A549 (cell line): ENCODE data around the gene AP5B1. TPM values are rescaled to one million over a fixed set of nuclear protein-coding genes. Genes with fewer than 3 reads are reported as not detected.
A peak's percentile ranks its signal among the peaks of the same experiment; 100 is the strongest.

Experiments
- ATAC-seq, 2 experiments: fragments of 200-7000 bp in 1 of 2; fragments of >200 bp in 1 of 2; cut with Nextera tagmentation in 1 of 2; cut with Tn5 transposase in 1 of 2; 3 replicates each; pipeline versions ENCODE4 v1.8.0 to v1.9.1; 2018 to 2020; ENCODE audit warnings: mild to moderate bottlenecking in 1 of 2, moderate library complexity in 1 of 2
- CTCF ChIA-PET: fragments of 300-600 bp; sonication (Branson Sonifier 250); formaldehyde crosslinking; extraction: SDS; loops from one replicate; lab custom pipeline; 2021; ENCODE audit warnings: antibody characterized with exemption, inconsistent platforms; lab: Yijun Ruan, JAX
- POLR2A ChIA-PET: fragments of 350-600 bp; formaldehyde crosslinking; extraction: SDS; loops from one replicate; lab custom pipeline; 2021; ENCODE audit warnings: antibody characterized with exemption, inconsistent platforms; lab: Yijun Ruan, JAX
- DNase-seq, 2 experiments: peaks; one replicate each; pipeline versions ENCODE4 v3.0.0 to v3.0.0-alpha.2; 2011 to 2016; ENCODE audit warnings: low read depth in 1 of 2, low spot score in 1 of 2
- FAIRE-seq: peaks from 2 replicates; lab custom pipeline; 2011; peaks lifted over from hg19 to GRCh38; lab: Jason Lieb, UNC
- H3K27ac ChIP-seq, 2 experiments: fragments of >200 bp; sonication (Bioruptor Twin); formaldehyde crosslinking; 3 replicates each; pipeline ENCODE4 v1.5.1; 2016 to 2017
- H3K4me1 ChIP-seq: fragments of >200 bp; sonication (Bioruptor Twin); formaldehyde crosslinking; 3 replicates; pipeline ENCODE4 v1.6.1; 2016
- H3K4me2 ChIP-seq: fragments of >200 bp; sonication (Bioruptor Twin); formaldehyde crosslinking; 3 replicates; pipeline ENCODE4 v1.6.1; 2016
- H3K4me3 ChIP-seq: fragments of >200 bp; sonication (Bioruptor Twin); formaldehyde crosslinking; 3 replicates; pipeline ENCODE4 v1.5.1; 2016
- H3K9me3 ChIP-seq: fragments of >200 bp; sonication (Bioruptor Twin); formaldehyde crosslinking; 3 replicates; pipeline ENCODE4 v1.6.1; 2016
- ELK1 ChIP-seq: fragments of 150-350 bp; IDR thresholded peaks from 2 replicates; pipeline ENCODE4 v1.6.1; 2014; ENCODE audit warnings: low read depth, mild to moderate bottlenecking, low read length
- FOXS1 ChIP-seq: fragments of 250-450 bp; sonication (Bioruptor Pico); IDR thresholded peaks from 2 replicates; pipeline ENCODE4 v1.5.0; 2020; ENCODE audit warnings: mild to moderate bottlenecking, moderate library complexity
- JUN ChIP-seq, 2 experiments: fragments of >200 bp; sonication (Bioruptor Twin); formaldehyde crosslinking; IDR thresholded peaks; 2 replicates in 1 of 2; 3 replicates in 1 of 2; pipeline ENCODE4 v1.6.1; 2016 to 2017
- RNF2 ChIP-seq: fragments of 200-600 bp; sonication (generic); IDR thresholded peaks from 2 replicates; pipeline ENCODE4 v1.6.1; 2016; ENCODE audit warnings: low read depth, mild to moderate bottlenecking, antibody characterized with exemption, moderate library complexity, borderline replicate concordance
- WGBS: methylation state at CpG from one replicate; pipeline ENCODE4 v1.1.6; 2017; ENCODE audit errors: missing lambda C conversion rate; 5-methylcytosine and 5-hydroxymethylcytosine counted together
- polyA plus RNA-seq, 4 experiments: library from polyadenylated mRNA; depleted of rRNA in 3 of 4; stranded (reverse); fragments of >200 nt; fragmentation: RNase III in 1 of 4; extraction: RNeasy Plus Mini Kit Qiagen cat#74134 plus additional on column Dnase treatment in 1 of 4; gene quantifications; 2 replicates in 3 of 4; 3 replicates in 1 of 4; pipeline ENCODE4 v1.2.3, GENCODE V29; 2011 to 2017
- TF ChIP-seq, protein P1 (sequence below): fragments of >200 bp; sonication (Bioruptor Twin); formaldehyde crosslinking; IDR thresholded peaks from 3 replicates; pipeline ENCODE4 v1.5.1; 2016

AP5B1 gene
- polyA plus RNA-seq, 2 of the 4 experiments (the other 2 are of a cell fraction), result 5.2 to 10.2 TPM

GRCh38 chr11:65727865-65728264 is 52.9 kb downstream of the AP5B1 start:
- H3K27ac ChIP-seq, result no peak overlapping the region
- ATAC-seq, result peak in 1 of 2 experiments; percentile 58; a peak in 1 of 6 replicates

GRCh38 chr11:65726660-65727059 is 54.1 kb downstream of the AP5B1 start:
- H3K4me2 ChIP-seq, result no peak overlapping the region
- no peak overlapping the region for H3K27ac ChIP-seq
- ChIA-PET CTCF (interaction anchor here (0.6 to 3.8 kb wide), 3 partner anchors 15 to 53 kb away, joined by 3 to 17 read pairs (median 3); partner anchors contain the start of genes AP5B1 and KAT5), POLR2A (no interaction called here)
- TF ChIP-seq ELK1, result no peak
- TF ChIP-seq JUN (IDR thresholded peaks at IDR 0.05), result no peak
- no peak for TF ChIP-seq FOXS1
- TF ChIP-seq, protein P1, sequence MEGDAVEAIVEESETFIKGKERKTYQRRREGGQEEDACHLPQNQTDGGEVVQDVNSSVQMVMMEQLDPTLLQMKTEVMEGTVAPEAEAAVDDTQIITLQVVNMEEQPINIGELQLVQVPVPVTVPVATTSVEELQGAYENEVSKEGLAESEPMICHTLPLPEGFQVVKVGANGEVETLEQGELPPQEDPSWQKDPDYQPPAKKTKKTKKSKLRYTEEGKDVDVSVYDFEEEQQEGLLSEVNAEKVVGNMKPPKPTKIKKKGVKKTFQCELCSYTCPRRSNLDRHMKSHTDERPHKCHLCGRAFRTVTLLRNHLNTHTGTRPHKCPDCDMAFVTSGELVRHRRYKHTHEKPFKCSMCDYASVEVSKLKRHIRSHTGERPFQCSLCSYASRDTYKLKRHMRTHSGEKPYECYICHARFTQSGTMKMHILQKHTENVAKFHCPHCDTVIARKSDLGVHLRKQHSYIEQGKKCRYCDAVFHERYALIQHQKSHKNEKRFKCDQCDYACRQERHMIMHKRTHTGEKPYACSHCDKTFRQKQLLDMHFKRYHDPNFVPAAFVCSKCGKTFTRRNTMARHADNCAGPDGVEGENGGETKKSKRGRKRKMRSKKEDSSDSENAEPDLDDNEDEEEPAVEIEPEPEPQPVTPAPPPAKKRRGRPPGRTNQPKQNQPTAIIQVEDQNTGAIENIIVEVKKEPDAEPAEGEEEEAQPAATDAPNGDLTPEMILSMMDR, result 0 out of 3 replicates have a peak, but pooled peaks have one; percentile 8
- no peak overlapping the region for H3K4me3 ChIP-seq
- H3K4me1 ChIP-seq, result no peaks in the 10 kb centered on the region
- FAIRE-seq (no peak), DNase-seq (no peak), ATAC-seq (peak in 1 of 2 experiments; percentile 58; a peak in 3 of 6 replicates)
- 43% methylated on average over 2 of the region's 6 CpGs for WGBS
- H3K9me3 ChIP-seq, result peaks cover 3% of the 10 kb centered on the region; the same call in 1 of the 3 replicates

More at GRCh38 chr11:65727865-65728264, 52.9 kb downstream of the AP5B1 start:
- ChIA-PET CTCF (interaction anchor here (0.9 to 3.8 kb wide), 7 partner anchors 8 to 132 kb away, joined by 3 to 18 read pairs (median 5); partner anchors contain the start of genes AP5B1, KAT5 and MUS81), POLR2A (no interaction called here)
- Histone ChIP-seq H3K9me3 (peaks cover 13% of the 10 kb centered on the region; the same call in 2 of the 3 replicates), H3K4me1 (no peaks in the 10 kb centered on the region), H3K4me3 (no peak overlapping the region), H3K4me2 (no peak overlapping the region)
- no peak for DNase-seq
- no peak for FAIRE-seq
- TF ChIP-seq RNF2, result no peak
- TF ChIP-seq JUN (IDR thresholded peaks at IDR 0.05), result no peak
- WGBS, result 82% methylated on average over 11 of the region's 15 CpGs

Other genes starting within 250 kb of the AP5B1 start
- gene LTBP3, start 222.6 kb downstream of the AP5B1 start, polyA plus RNA-seq (2011; rRNA removed), result 28.6 and 39.9 TPM in 2 replicates
- 107 to 134 TPM (median 123 TPM) in 3 replicates for gene LTBP3, start 222.6 kb downstream of the AP5B1 start, polyA plus RNA-seq (2017; fragmentation: RNase III; extraction: RNeasy Plus Mini Kit Qiagen cat#74134 plus additional on column Dnase treatment)
- gene ZNRD2, start 210.5 kb downstream of the AP5B1 start, polyA plus RNA-seq (2011; rRNA removed), result 28.2 and 32.3 TPM in 2 replicates
- gene ZNRD2, start 210.5 kb downstream of the AP5B1 start, polyA plus RNA-seq (2017; fragmentation: RNase III; extraction: RNeasy Plus Mini Kit Qiagen cat#74134 plus additional on column Dnase treatment), result 66.1 to 68.2 TPM (median 68.1 TPM) in 3 replicates
- 13.5 and 16.9 TPM in 2 replicates for gene FAM89B, start 208.4 kb downstream of the AP5B1 start, polyA plus RNA-seq (2011; rRNA removed)
- gene FAM89B, start 208.4 kb downstream of the AP5B1 start, polyA plus RNA-seq (2017; fragmentation: RNase III; extraction: RNeasy Plus Mini Kit Qiagen cat#74134 plus additional on column Dnase treatment), result 18.6 to 23.9 TPM (median 23.1 TPM) in 3 replicates
- gene EHBP1L1, start 204.9 kb downstream of the AP5B1 start, polyA plus RNA-seq (2011; rRNA removed), result 11.6 and 13.8 TPM in 2 replicates
- gene EHBP1L1, start 204.9 kb downstream of the AP5B1 start, polyA plus RNA-seq (2017; fragmentation: RNase III; extraction: RNeasy Plus Mini Kit Qiagen cat#74134 plus additional on column Dnase treatment), result 39.8 to 46.0 TPM (median 43.8 TPM) in 3 replicates
- gene KCNK7, start 185.2 kb downstream of the AP5B1 start, polyA plus RNA-seq (2011; rRNA removed), result 0.11 and 0.13 TPM in 2 replicates
- gene KCNK7, start 185.2 kb downstream of the AP5B1 start, polyA plus RNA-seq (2017; fragmentation: RNase III; extraction: RNeasy Plus Mini Kit Qiagen cat#74134 plus additional on column Dnase treatment), result 0.49 to 0.50 TPM (median 0.50 TPM) in 3 replicates
- 16.7 and 18.1 TPM in 2 replicates for gene MAP3K11, start 166.8 kb downstream of the AP5B1 start, polyA plus RNA-seq (2011; rRNA removed)
- gene MAP3K11, start 166.8 kb downstream of the AP5B1 start, polyA plus RNA-seq (2017; fragmentation: RNase III; extraction: RNeasy Plus Mini Kit Qiagen cat#74134 plus additional on column Dnase treatment), result 30.9 to 34.9 TPM (median 34.5 TPM) in 3 replicates
- gene PCNX3, start 165.2 kb downstream of the AP5B1 start, polyA plus RNA-seq (2011; rRNA removed), result 14.2 and 17.2 TPM in 2 replicates
- 26.6 to 30.8 TPM (median 29.7 TPM) in 3 replicates for gene PCNX3, start 165.2 kb downstream of the AP5B1 start, polyA plus RNA-seq (2017; fragmentation: RNase III; extraction: RNeasy Plus Mini Kit Qiagen cat#74134 plus additional on column Dnase treatment)
- gene SIPA1, start 142.9 kb downstream of the AP5B1 start, polyA plus RNA-seq (2011; rRNA removed), result 9.9 and 10.4 TPM in 2 replicates
- 16.9 to 21.3 TPM (median 17.4 TPM) in 3 replicates for gene SIPA1, start 142.9 kb downstream of the AP5B1 start, polyA plus RNA-seq (2017; fragmentation: RNase III; extraction: RNeasy Plus Mini Kit Qiagen cat#74134 plus additional on column Dnase treatment)
- gene RELA, start 118.1 kb downstream of the AP5B1 start, polyA plus RNA-seq (2011; rRNA removed), result 28.9 and 31.8 TPM in 2 replicates
- gene RELA, start 118.1 kb downstream of the AP5B1 start, polyA plus RNA-seq (2017; fragmentation: RNase III; extraction: RNeasy Plus Mini Kit Qiagen cat#74134 plus additional on column Dnase treatment), result 50.7 to 55.8 TPM (median 55.1 TPM) in 3 replicates
- 25.8 and 34.6 TPM in 2 replicates for gene KAT5, start 68.7 kb downstream of the AP5B1 start, polyA plus RNA-seq (2011; rRNA removed)
- gene KAT5, start 68.7 kb downstream of the AP5B1 start, polyA plus RNA-seq (2017; fragmentation: RNase III; extraction: RNeasy Plus Mini Kit Qiagen cat#74134 plus additional on column Dnase treatment), result 39.8 to 44.7 TPM (median 41.2 TPM) in 3 replicates
- gene RNASEH2C, start 60.2 kb downstream of the AP5B1 start, polyA plus RNA-seq (2011; rRNA removed), result 15.1 and 15.8 TPM in 2 replicates
- 36.4 to 39.3 TPM (median 36.9 TPM) in 3 replicates for gene RNASEH2C, start 60.2 kb downstream of the AP5B1 start, polyA plus RNA-seq (2017; fragmentation: RNase III; extraction: RNeasy Plus Mini Kit Qiagen cat#74134 plus additional on column Dnase treatment)
- gene OVOL1, start 6.1 kb upstream of the AP5B1 start, polyA plus RNA-seq (2011; rRNA removed), result not detected in 2 replicates
- not detected in 3 replicates for gene OVOL1, start 6.1 kb upstream of the AP5B1 start, polyA plus RNA-seq (2017; fragmentation: RNase III; extraction: RNeasy Plus Mini Kit Qiagen cat#74134 plus additional on column Dnase treatment)
- not detected in 2 replicates for gene SNX32, start 53.0 kb upstream of the AP5B1 start, polyA plus RNA-seq (2011; rRNA removed)
- gene SNX32, start 53.0 kb upstream of the AP5B1 start, polyA plus RNA-seq (2017; fragmentation: RNase III; extraction: RNeasy Plus Mini Kit Qiagen cat#74134 plus additional on column Dnase treatment), result 0.04 to 0.08 TPM (median 0.05 TPM) in 3 replicates
- gene CFL1, start 77.2 kb upstream of the AP5B1 start, polyA plus RNA-seq (2011; rRNA removed), result 1,346 and 1,591 TPM in 2 replicates
- gene CFL1, start 77.2 kb upstream of the AP5B1 start, polyA plus RNA-seq (2017; fragmentation: RNase III; extraction: RNeasy Plus Mini Kit Qiagen cat#74134 plus additional on column Dnase treatment), result 1,780 to 1,825 TPM (median 1,795 TPM) in 3 replicates
- gene MUS81, start 79.5 kb upstream of the AP5B1 start, polyA plus RNA-seq (2011; rRNA removed), result 27.8 and 30.5 TPM in 2 replicates
- 33.4 to 34.9 TPM (median 34.2 TPM) in 3 replicates for gene MUS81, start 79.5 kb upstream of the AP5B1 start, polyA plus RNA-seq (2017; fragmentation: RNase III; extraction: RNeasy Plus Mini Kit Qiagen cat#74134 plus additional on column Dnase treatment)
- 0.89 and 1.3 TPM in 2 replicates for gene EFEMP2, start 91.8 kb upstream of the AP5B1 start, polyA plus RNA-seq (2011; rRNA removed)
- 0.98 to 1.5 TPM (median 1.4 TPM) in 3 replicates for gene EFEMP2, start 91.8 kb upstream of the AP5B1 start, polyA plus RNA-seq (2017; fragmentation: RNase III; extraction: RNeasy Plus Mini Kit Qiagen cat#74134 plus additional on column Dnase treatment)
- gene CTSW, start 98.9 kb upstream of the AP5B1 start, polyA plus RNA-seq (2011; rRNA removed), result not detected in 2 replicates
- not detected in 3 replicates for gene CTSW, start 98.9 kb upstream of the AP5B1 start, polyA plus RNA-seq (2017; fragmentation: RNase III; extraction: RNeasy Plus Mini Kit Qiagen cat#74134 plus additional on column Dnase treatment)
- 72.2 and 83.0 TPM in 2 replicates for gene FIBP, start 107.5 kb upstream of the AP5B1 start, polyA plus RNA-seq (2011; rRNA removed)
- 60.4 to 66.2 TPM (median 65.3 TPM) in 3 replicates for gene FIBP, start 107.5 kb upstream of the AP5B1 start, polyA plus RNA-seq (2017; fragmentation: RNase III; extraction: RNeasy Plus Mini Kit Qiagen cat#74134 plus additional on column Dnase treatment)
- gene CCDC85B, start 109.7 kb upstream of the AP5B1 start, polyA plus RNA-seq (2011; rRNA removed), result 5.4 and 7.3 TPM in 2 replicates
- gene CCDC85B, start 109.7 kb upstream of the AP5B1 start, polyA plus RNA-seq (2017; fragmentation: RNase III; extraction: RNeasy Plus Mini Kit Qiagen cat#74134 plus additional on column Dnase treatment), result 24.3 to 35.2 TPM (median 27.5 TPM) in 3 replicates
- 6.7 and 9.6 TPM in 2 replicates for gene FOSL1, start 119.4 kb upstream of the AP5B1 start, polyA plus RNA-seq (2011; rRNA removed)
- gene FOSL1, start 119.4 kb upstream of the AP5B1 start, polyA plus RNA-seq (2017; fragmentation: RNase III; extraction: RNeasy Plus Mini Kit Qiagen cat#74134 plus additional on column Dnase treatment), result 24.1 to 55.8 TPM (median 24.1 TPM) in 3 replicates
- 10.6 and 17.2 TPM in 2 replicates for gene C11orf68, start 138.1 kb upstream of the AP5B1 start, polyA plus RNA-seq (2011; rRNA removed)
- 16.5 to 23.1 TPM (median 17.0 TPM) in 3 replicates for gene C11orf68, start 138.1 kb upstream of the AP5B1 start, polyA plus RNA-seq (2017; fragmentation: RNase III; extraction: RNeasy Plus Mini Kit Qiagen cat#74134 plus additional on column Dnase treatment)
- gene DRAP1, start 138.4 kb upstream of the AP5B1 start, polyA plus RNA-seq (2011; rRNA removed), result 27.8 and 73.7 TPM in 2 replicates
- 143 to 187 TPM (median 143 TPM) in 3 replicates for gene DRAP1, start 138.4 kb upstream of the AP5B1 start, polyA plus RNA-seq (2017; fragmentation: RNase III; extraction: RNeasy Plus Mini Kit Qiagen cat#74134 plus additional on column Dnase treatment)
- gene TSGA10IP, start 164.5 kb upstream of the AP5B1 start, polyA plus RNA-seq (2011; rRNA removed), result not detected in 2 replicates
- not detected in 3 replicates for gene TSGA10IP, start 164.5 kb upstream of the AP5B1 start, polyA plus RNA-seq (2017; fragmentation: RNase III; extraction: RNeasy Plus Mini Kit Qiagen cat#74134 plus additional on column Dnase treatment)
- 15.1 and 22.0 TPM in 2 replicates for gene SART1, start 180.8 kb upstream of the AP5B1 start, polyA plus RNA-seq (2011; rRNA removed)
- gene SART1, start 180.8 kb upstream of the AP5B1 start, polyA plus RNA-seq (2017; fragmentation: RNase III; extraction: RNeasy Plus Mini Kit Qiagen cat#74134 plus additional on column Dnase treatment), result 52.8 to 62.8 TPM (median 53.8 TPM) in 3 replicates
- 38.6 and 42.0 TPM in 2 replicates for gene EIF1AD, start 221.2 kb upstream of the AP5B1 start, polyA plus RNA-seq (2011; rRNA removed)
- gene EIF1AD, start 221.2 kb upstream of the AP5B1 start, polyA plus RNA-seq (2017; fragmentation: RNase III; extraction: RNeasy Plus Mini Kit Qiagen cat#74134 plus additional on column Dnase treatment), result 39.8 to 44.6 TPM (median 41.0 TPM) in 3 replicates
- gene BANF1, start 221.5 kb upstream of the AP5B1 start, polyA plus RNA-seq (2011; rRNA removed), result 385 and 399 TPM in 2 replicates
- gene BANF1, start 221.5 kb upstream of the AP5B1 start, polyA plus RNA-seq (2017; fragmentation: RNase III; extraction: RNeasy Plus Mini Kit Qiagen cat#74134 plus additional on column Dnase treatment), result 304 to 315 TPM (median 309 TPM) in 3 replicates
- not detected in 2 replicates for gene CST6, start 231.0 kb upstream of the AP5B1 start, polyA plus RNA-seq (2011; rRNA removed)
- not detected in 3 replicates for gene CST6, start 231.0 kb upstream of the AP5B1 start, polyA plus RNA-seq (2017; fragmentation: RNase III; extraction: RNeasy Plus Mini Kit Qiagen cat#74134 plus additional on column Dnase treatment)
- 0.54 and 0.97 TPM in 2 replicates for gene CATSPER1, start 245.5 kb upstream of the AP5B1 start, polyA plus RNA-seq (2011; rRNA removed)
- gene CATSPER1, start 245.5 kb upstream of the AP5B1 start, polyA plus RNA-seq (2017; fragmentation: RNase III; extraction: RNeasy Plus Mini Kit Qiagen cat#74134 plus additional on column Dnase treatment), result 0.46 to 0.75 TPM (median 0.70 TPM) in 3 replicates